ENCODE data around the gene ZBTB4.
"Not testable (repeated sequence)": the region's sequence is repeated elsewhere in the genome, so short reads cannot be mapped to it uniquely, and the experiment has no call there.

Gene ZBTB4

DNA sequence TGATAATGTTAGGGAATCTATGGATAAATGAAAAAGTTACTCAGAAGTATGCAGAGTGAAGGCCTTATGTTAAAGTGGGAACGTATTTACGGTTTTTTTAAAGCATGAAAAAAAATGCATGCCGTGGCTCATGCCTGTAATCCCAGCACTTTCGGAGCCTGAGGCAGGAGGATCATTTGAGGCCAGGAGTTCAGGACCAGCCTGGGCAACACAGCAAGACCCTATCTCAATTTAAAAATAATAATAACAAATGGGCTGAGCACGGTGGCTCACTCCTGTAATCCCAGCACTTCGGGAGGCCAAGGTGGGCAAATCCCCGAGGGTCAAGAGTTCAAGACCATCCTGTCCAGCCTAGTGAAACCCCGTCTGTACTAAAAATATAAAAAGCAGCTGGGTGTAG is 10.7 kb upstream of the ZBTB4 start:
- no peak for DNase-seq

GRCh38 chr17:7486181-7486580 is 6.8 kb upstream of the ZBTB4 start:
- no peak for DNase-seq

DNA sequence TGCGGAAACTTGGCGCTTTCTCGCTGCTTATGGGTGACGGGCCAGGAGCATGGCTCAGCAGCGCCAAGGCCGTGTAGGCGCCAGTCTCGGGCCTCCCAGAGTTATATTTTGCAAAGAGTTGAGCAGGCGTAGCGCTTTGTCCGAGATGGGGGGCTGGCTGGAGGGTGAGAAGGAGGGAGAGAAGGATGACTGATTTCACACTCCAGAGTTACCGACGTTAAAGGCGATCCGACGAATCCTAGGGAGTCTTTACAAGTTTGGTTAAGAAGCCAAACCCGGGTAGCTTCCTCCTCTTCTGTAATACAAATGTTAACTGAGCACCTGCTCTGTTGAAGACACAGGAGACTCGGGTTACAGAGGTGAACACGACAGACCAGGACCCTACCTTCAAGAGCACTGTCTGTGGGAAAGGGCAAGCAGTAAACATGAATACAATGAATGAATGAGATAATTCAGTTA is 5.5 kb upstream of the ZBTB4 start:
- DNase-seq: no peak

DNA sequence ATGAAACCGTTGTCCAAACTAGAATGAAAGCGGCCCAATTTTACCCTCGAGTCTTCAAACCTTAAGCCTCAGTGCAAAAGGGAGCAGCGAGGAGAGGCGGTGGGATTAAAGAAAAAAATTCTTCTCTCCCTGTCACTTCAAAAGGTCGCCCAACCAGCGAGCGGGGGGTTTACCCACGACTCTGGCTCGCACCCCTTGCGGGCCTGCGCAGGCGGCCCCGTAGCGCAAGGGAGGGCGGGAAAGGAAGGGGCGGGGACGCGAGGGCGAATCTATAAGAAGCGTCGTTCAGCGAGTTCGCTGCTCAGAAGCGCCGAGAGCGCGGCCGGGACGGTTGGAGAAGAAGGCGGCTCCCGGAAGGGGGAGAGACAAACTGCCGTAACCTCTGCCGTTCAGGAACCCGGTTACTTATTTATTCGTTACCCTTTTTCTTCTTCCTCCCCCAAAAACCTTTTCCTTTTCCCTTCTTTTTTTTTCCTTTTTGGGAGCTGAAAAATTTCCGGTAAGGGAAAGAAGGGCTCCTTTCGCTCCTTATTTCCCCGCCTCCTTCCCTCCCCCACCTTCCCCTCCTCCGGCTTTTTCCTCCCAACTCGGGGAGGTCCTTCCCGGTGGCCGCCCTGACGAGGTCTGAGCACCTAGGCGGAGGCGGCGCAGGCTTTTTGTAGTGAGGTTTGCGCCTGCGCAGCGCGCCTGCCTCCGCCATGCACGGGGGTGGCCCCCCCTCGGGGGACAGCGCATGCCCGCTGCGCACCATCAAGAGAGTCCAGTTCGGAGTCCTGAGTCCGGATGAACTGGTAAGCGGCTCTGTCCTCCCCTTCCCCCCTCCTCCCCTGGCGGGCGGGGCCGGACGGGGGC is 4.9 kb upstream of the ZBTB4 start, which contains the start of gene POLR2A:
Gene POLR2A (plus strand): TSS at position 300 of the 852 bp plus-strand sequence.
- DNase-seq: peak; percentile 94

DNA sequence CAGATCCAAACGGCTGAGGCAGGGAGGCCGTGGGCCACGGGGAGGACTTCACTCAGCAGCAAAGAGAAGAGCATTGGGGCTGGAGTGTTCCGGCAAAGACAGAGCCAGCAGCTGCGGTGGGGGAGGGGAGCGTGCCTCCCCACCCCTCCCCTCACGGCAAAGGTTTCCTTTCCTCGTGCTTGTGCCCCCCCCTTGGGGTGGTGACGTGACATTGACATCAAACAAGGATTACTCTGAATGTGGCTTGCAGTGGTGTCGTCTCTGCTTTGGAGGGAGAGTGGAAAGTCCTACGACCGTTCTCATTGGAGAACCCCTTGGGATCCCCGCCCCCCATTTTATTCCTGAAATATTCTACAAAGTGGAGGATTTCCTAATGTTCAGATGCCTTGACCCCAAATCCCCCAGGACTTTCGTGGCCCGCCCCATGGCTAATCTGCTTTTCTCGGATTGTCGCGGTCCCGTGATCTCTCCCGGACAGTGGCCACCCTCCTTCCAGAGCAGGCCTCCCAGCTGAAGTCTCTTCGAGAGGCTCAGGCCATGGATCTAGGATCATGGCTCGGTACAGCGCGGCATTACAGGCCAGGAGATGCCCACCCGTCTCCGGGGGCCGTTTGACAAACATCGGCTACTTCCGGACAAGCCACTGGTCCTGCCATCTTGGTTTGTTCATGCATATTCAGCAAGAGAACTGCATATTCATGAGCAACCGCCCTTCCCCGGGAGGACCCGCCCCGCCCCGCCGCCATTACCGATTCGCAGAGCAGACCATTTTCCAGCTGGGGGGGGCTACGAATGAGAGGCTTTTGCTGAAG is 4.0 kb upstream of the ZBTB4 start:
- peak; percentile 85 for DNase-seq

GRCh38 chr17:7482742-7483088 is 3.3 kb upstream of the ZBTB4 start:
- not testable (repeated sequence) for DNase-seq

GRCh38 chr17:7481842-7482741 is 2.7 kb upstream of the ZBTB4 start:
- not testable (repeated sequence) for DNase-seq

GRCh38 chr17:7481275-7481674 is 1.8 kb upstream of the ZBTB4 start, which contains the start of gene SLC35G6:
SLC35G6 (plus strand) TSS chr17:7481446; CDS start chr17:7481517, 71 bp downstream.
- not testable (repeated sequence) for DNase-seq

DNA sequence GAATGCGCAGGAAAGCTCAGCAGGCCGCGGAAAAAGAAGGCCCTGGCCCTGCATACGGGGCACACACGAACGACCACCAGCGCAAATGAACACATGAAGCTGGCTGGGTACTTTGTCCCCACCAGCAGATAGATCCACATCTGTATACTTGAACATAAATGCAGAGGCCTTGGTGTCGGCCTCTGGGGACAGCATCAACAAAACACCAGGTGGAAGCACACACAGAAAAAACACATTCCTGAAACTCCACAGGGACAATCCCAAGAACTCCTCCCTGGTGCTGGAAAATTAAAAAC is 606 bp upstream of the ZBTB4 start:
- DNase-seq: no peak

- peak; percentile 28 for DNase-seq
Measured at GRCh38 chr17:7478276-7479212, 887 bp downstream of the ZBTB4 start.

DNA sequence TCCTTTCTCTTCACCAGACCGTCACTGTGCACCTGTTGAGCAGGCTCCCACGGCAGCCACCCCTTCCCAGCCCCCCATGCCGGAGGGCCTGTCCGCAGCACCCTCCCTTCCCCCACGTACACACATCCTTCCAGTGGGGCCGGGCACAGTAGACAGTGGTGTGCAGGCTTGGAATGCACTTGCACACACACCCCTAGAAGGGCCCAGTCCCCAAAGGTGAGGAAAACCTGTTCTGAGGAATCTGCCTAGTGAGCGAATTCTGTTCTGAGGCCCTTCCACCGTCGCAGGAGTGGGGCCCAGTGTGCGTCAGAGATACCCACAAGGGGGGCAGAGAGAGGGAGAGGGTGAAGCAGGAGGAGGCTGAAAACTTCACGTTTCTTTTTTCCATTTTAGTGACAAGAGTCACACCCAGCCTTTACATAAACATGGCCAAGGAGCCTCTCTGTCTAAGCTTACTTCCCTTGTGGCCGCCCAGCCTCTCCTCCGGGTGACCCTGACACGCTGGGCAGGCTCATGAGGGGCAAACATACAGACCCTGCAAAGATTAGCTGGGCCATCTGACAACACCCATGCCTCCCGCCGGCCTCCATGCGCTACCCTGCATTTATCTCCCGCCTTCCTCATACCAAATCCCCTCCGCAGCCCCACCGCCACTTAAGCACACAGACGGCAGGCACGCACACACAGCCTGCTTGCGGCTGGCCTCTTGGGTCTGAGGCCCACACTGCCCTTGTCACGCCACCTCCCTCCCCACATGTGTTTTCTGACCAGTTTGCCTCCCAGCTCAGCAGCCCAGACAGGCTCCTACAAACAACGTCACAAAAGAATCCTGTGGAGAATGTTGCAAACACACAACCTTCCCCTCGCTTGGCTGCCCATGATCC is 1.8 kb downstream of the ZBTB4 start:
- peak; percentile 50 for DNase-seq

GRCh38 chr17:7476951-7477350 is 2.5 kb downstream of the ZBTB4 start:
- no peak for DNase-seq

GRCh38 chr17:7476494-7476893 is 2.9 kb downstream of the ZBTB4 start:
- DNase-seq: peak; percentile 40

DNA sequence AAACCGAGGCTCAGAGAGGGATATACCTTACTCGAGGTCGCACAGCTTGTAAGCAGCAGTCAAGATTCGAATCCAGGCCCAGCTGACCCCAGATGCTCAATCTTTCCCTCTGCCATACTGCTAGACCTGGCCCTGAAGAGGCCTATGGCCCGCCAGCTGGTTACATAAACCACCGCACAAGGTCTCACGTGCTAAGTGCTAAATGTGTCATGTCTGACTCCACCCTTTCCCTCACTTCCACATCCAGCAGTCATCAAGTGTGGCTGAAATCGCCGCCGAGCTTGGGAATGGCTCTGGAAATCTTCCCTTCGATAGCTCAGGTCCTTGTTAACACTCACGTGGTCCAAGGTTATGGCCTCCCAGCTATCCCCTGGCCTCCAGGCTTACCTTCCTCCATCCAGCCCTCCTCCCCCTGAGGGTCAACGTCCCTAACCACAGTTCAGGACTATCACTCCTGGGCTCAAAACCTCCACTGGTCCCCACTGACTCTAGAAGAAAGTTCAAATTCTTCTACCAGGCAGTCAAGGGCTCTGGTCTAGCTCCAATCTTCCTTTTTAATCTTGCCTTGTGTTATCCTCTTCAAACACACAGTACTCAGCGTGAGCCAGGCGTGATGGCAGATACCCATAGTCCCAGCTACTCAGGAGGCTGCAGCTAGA is 3.5 kb downstream of the ZBTB4 start:
- no peak for DNase-seq

- not testable (repeated sequence) for DNase-seq
Measured at GRCh38 chr17:7474767-7475166, 4.7 kb downstream of the ZBTB4 start.

DNA sequence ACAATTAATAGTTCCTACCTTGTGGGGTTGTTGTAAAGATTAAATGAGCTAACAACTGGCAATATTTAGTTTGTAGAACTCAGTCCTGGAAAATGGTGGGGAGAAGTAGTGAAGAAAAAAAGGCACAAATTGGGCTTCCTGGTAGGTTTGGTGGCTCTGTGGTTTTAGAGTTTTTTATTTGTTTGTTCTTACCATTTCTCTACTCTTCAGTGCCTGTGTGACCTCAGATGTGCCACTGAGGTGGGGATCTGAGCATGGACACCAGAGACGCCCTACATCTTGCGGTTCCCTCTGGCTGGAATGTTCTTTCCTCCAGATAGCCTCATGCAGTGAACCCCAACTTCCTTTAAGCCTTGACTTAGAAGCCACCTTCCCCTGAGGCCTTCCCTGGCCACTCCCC is 7.7 kb downstream of the ZBTB4 start:
- DNase-seq: no peak

- not testable (repeated sequence) for DNase-seq
Measured at GRCh38 chr17:7470457-7470973, 8.9 kb downstream of the ZBTB4 start.

DNA sequence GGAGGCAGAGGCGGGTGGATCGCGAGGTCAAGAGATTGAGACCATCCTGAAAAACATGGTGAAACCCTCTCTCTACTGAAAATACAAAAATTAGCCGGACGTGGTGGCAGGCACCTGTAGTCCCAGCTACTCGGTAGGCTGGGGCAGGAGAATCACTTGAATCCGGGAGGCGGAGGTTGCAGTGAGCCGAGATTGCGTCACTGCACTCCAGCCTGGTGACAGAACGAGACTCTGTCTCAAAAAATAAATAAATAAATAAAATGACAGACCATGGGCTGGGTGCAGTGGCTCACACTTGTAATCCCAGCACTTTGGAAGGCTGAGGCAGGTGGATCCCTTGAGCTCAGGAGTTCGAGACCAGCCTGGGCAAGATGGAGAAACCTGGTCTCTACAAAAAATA is 9.6 kb downstream of the ZBTB4 start:
- not testable (repeated sequence) for DNase-seq

GRCh38 chr17:7468804-7469389 is 10.5 kb downstream of the ZBTB4 start:
- no peak for DNase-seq
